Smooth muscle cell of the pulmonary artery (primary cell): ENCODE measurements around the gene DACH2. TPM values are rescaled to one million over a fixed set of nuclear protein-coding genes. Genes with fewer than 3 reads are reported as not detected.

Source experiments
- total RNA-seq: library from RNA; depleted of rRNA; stranded (reverse); fragments of >200 nt; gene quantifications from 2 replicates; pipeline ENCODE4 v1.2.3, GENCODE V29; 2014

The DACH2 gene
- total RNA-seq: not detected in 2 replicates

GRCh38 chrX:86148024-86148511, at the start of gene DACH2:
Gene DACH2, plus strand, starts transcription at chrX:86148451.

Other genes starting within 250 kb of the DACH2 start
- 22.4 and 26.2 TPM in 2 replicates for gene CHM, start 100.9 kb upstream of the DACH2 start, total RNA-seq